Hepatocyte (in vitro differentiated cells): Measurements from ENCODE around the gene CAPN11. TPM values are rescaled to one million over a fixed set of nuclear protein-coding genes. Genes with fewer than 3 reads are reported as not detected.

Experiments
- DNase-seq: peaks from one replicate; pipeline ENCODE4 v3.0.0-alpha.2; 2016; ENCODE audit warnings: low spot score
- H2AFZ ChIP-seq: fragments of 200-600 bp; sonication (generic); 2 replicates; pipeline ENCODE4 v1.6.0; 2016; ENCODE audit warnings: antibody characterized with exemption, mild to moderate bottlenecking
- H3K27ac ChIP-seq: fragments of 200-600 bp; sonication (generic); 2 replicates; pipeline ENCODE4 v1.5.1; 2016; ENCODE audit warnings: mild to moderate bottlenecking
- H3K27me3 ChIP-seq: fragments of 200-600 bp; sonication (generic); 2 replicates; pipeline ENCODE4 v1.6.1; 2016
- H3K36me3 ChIP-seq: fragments of 200-600 bp; sonication (generic); replicated peaks from 2 replicates; pipeline ENCODE4 v1.5.1; 2016; ENCODE audit warnings: low read depth; ENCODE audit not compliant: insufficient read depth
- H3K4me1 ChIP-seq: fragments of 200-600 bp; sonication (generic); 2 replicates; pipeline ENCODE4 v1.5.1; 2016; ENCODE audit warnings: mild to moderate bottlenecking, moderate library complexity; ENCODE audit not compliant: insufficient read depth
- H3K4me2 ChIP-seq: fragments of 200-600 bp; sonication (generic); 2 replicates; pipeline ENCODE4 v1.6.0; 2016
- H3K4me3 ChIP-seq: fragments of 200-600 bp; sonication (generic); 2 replicates; pipeline ENCODE4 v1.5.1; 2016; ENCODE audit warnings: mild to moderate bottlenecking
- H3K79me2 ChIP-seq: fragments of 200-600 bp; sonication (generic); 2 replicates; pipeline ENCODE4 v1.6.0; 2017; ENCODE audit warnings: mild to moderate bottlenecking
- H3K9me2 ChIP-seq: fragments of 200-600 bp; sonication (generic); replicated peaks from 2 replicates; pipeline ENCODE4 v1.6.0; 2017; ENCODE audit warnings: mild to moderate bottlenecking; ENCODE audit not compliant: insufficient read depth
- H3K9me3 ChIP-seq: fragments of 200-600 bp; sonication (generic); 2 replicates; pipeline ENCODE4 v1.5.1; 2016; ENCODE audit warnings: low read depth, mild to moderate bottlenecking
- H4K20me1 ChIP-seq: fragments of 200-600 bp; sonication (generic); 2 replicates; pipeline ENCODE4 v1.6.0; 2016; ENCODE audit warnings: mild to moderate bottlenecking; ENCODE audit not compliant: insufficient read depth, poor library complexity, severe bottlenecking
- CTCF ChIP-seq: fragments of 200-600 bp; sonication (generic); IDR thresholded peaks from 2 replicates; pipeline ENCODE4 v1.5.1; 2016; ENCODE audit warnings: antibody characterized with exemption, mild to moderate bottlenecking; ENCODE audit not compliant: poor library complexity
- EZH2 ChIP-seq: fragments of 200-600 bp; sonication (generic); IDR thresholded peaks from 2 replicates; pipeline ENCODE4 v1.6.1; 2016; ENCODE audit warnings: antibody characterized with exemption, mild to moderate bottlenecking, borderline replicate concordance
- EZH2phosphoT487 ChIP-seq: fragments of 200-600 bp; sonication (generic); IDR thresholded peaks from one replicate; pipeline ENCODE4 v1.6.1; 2018; ENCODE audit warnings: antibody characterized with exemption, mild to moderate bottlenecking, low read depth, moderate library complexity; ENCODE audit not compliant: unreplicated experiment, severe bottlenecking
- WGBS: methylation state at CpG from one replicate; pipeline ENCODE4 v1.1.6; 2016; ENCODE audit warnings: low lambda C conversion rate; ENCODE audit errors: missing lambda C conversion rate; 5-methylcytosine and 5-hydroxymethylcytosine counted together
- polyA plus RNA-seq: library from polyadenylated mRNA; unstranded; fragments of >200 nt; fragmentation: Nextera tagmentation; extraction: Ambion mirVana; gene quantifications from 2 replicates; pipeline ENCODE4 v1.2.1, GENCODE V29; 2016
- total RNA-seq: library from RNA; depleted of rRNA; stranded (reverse); fragments of >200 nt; gene quantifications from 2 replicates; pipeline ENCODE4 v1.2.3, GENCODE V29; 2014

Gene CAPN11
- total and polyA plus RNA-seq, 2 experiments from 2014 or later = 0.13 to 0.23 TPM

DNA sequence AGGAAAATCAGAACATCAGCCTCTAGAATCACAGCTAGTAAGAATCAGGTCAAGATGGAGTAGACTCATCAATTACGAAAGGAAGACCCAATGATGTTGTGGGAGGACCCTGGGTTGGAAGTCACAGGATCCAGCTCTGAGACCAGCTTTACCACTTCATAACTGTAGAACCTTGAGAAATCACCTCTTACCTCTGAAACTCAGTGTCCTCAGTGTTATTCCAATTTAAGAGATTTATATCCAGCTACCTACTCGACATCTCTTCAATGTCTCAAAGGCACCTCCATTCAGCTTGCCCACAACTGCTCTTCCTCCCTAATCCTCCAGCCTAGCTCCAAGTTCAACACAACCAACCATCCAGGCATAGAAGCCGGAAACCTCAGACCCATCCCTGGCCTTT lies 47.7 kb upstream of the CAPN11 start:
- Histone ChIP-seq H3K9me2 (no peaks in the 10 kb centered on the region), H3K4me2 (peak overlapping the region; percentile 31), H3K9me3 (no peaks in the 10 kb centered on the region), H2AFZ (no peak overlapping the region), H4K20me1 (peaks cover 4% of the 10 kb centered on the region), H3K36me3 (no peaks in the 10 kb centered on the region), H3K79me2 (peaks cover 69% of the 10 kb centered on the region), H3K27me3 (no peaks in the 10 kb centered on the region), H3K4me3 (no peak overlapping the region), H3K27ac (peak overlapping the region; percentile 93), H3K4me1 (peaks cover 21% of the 10 kb centered on the region)
- WGBS = 100% methylated on average over 3 of the region's 3 CpGs
- TF ChIP-seq EZH2phosphoT487 (no peak), EZH2 (no peak), CTCF (no peak)
- DNase-seq = no peak

- no peak overlapping the region for H2AFZ ChIP-seq
- 76% methylated on average over 6 of the region's 6 CpGs for WGBS
- no peaks in the 10 kb centered on the region for H3K9me2 ChIP-seq
- H3K4me2 ChIP-seq = peak overlapping the region; percentile 31
- H3K9me3 ChIP-seq = no peaks in the 10 kb centered on the region
- peaks cover 27% of the 10 kb centered on the region for H3K4me1 ChIP-seq
- DNase-seq = peak; percentile 73
- H3K27ac ChIP-seq = peak overlapping the region; percentile 93
- H3K36me3 ChIP-seq = no peaks in the 10 kb centered on the region
- H4K20me1 ChIP-seq = peaks cover 8% of the 10 kb centered on the region
- no peaks in the 10 kb centered on the region for H3K27me3 ChIP-seq
- TF ChIP-seq EZH2 = no peak
- TF ChIP-seq CTCF = no peak
- TF ChIP-seq EZH2phosphoT487 = no peak
- H3K4me3 ChIP-seq = no peak overlapping the region
- H3K79me2 ChIP-seq = peaks cover 69% of the 10 kb centered on the region
Measured at GRCh38 chr6:44111434-44112417, 46.9 kb upstream of the CAPN11 start.

GRCh38 chr6:44113414-44113813 lies 45.2 kb upstream of the CAPN11 start:
- Histone ChIP-seq H3K4me3 (no peak overlapping the region), H2AFZ (no peak overlapping the region), H3K9me2 (no peaks in the 10 kb centered on the region), H3K9me3 (no peaks in the 10 kb centered on the region), H3K79me2 (peaks cover 76% of the 10 kb centered on the region), H4K20me1 (peaks cover 23% of the 10 kb centered on the region), H3K27ac (peak overlapping the region; percentile 93), H3K27me3 (no peaks in the 10 kb centered on the region), H3K36me3 (no peaks in the 10 kb centered on the region), H3K4me1 (peaks cover 42% of the 10 kb centered on the region), H3K4me2 (no peak overlapping the region)
- no peak for DNase-seq
- 70% methylated on average over 3 of the region's 3 CpGs for WGBS
- TF ChIP-seq EZH2 (no peak), EZH2phosphoT487 (no peak), CTCF (no peak)
